Endodermal cell (in vitro differentiated cells): Measurements from ENCODE around the gene AMMECR1. TPM values are rescaled to one million over a fixed set of nuclear protein-coding genes. Genes with fewer than 3 reads are reported as not detected.

Source experiments
- DNase-seq: peaks from one replicate; pipeline ENCODE4 v3.0.0-alpha.2; 2017
- H3K27ac ChIP-seq: 2 replicates; pipeline ENCODE4 v1.5.1; 2013; ENCODE audit warnings: mild to moderate bottlenecking, low read depth, low read length, moderate library complexity
- H3K27me3 ChIP-seq: 2 replicates; pipeline ENCODE4 v1.6.1; 2013; ENCODE audit warnings: mild to moderate bottlenecking, low read length, moderate library complexity; ENCODE audit not compliant: insufficient read depth, control insufficient read depth, poor library complexity, severe bottlenecking
- H3K36me3 ChIP-seq: 2 replicates; pipeline ENCODE4 v1.7.0; 2013; ENCODE audit warnings: mild to moderate bottlenecking, low read length, moderate library complexity; ENCODE audit not compliant: control insufficient read depth, insufficient read depth
- H3K4me1 ChIP-seq: one replicate; pipeline ENCODE4 v1.7.0; 2013; ENCODE audit warnings: low read length; ENCODE audit not compliant: control insufficient read depth, insufficient read depth
- H3K4me3 ChIP-seq: 2 replicates; pipeline ENCODE4 v1.5.1; 2013; ENCODE audit warnings: mild to moderate bottlenecking, low read length, moderate library complexity
- H3K9ac ChIP-seq: 2 replicates; pipeline ENCODE4 v1.6.1; 2013; ENCODE audit warnings: mild to moderate bottlenecking, low read length, moderate library complexity; ENCODE audit not compliant: poor library complexity, severe bottlenecking; ENCODE audit errors: extremely low read depth
- H3K9me3 ChIP-seq: 2 replicates; pipeline ENCODE4 v1.6.1; 2013; ENCODE audit warnings: mild to moderate bottlenecking, low read length, moderate library complexity; ENCODE audit not compliant: control insufficient read depth
- H3K27ac Mint-ChIP-seq: 2 replicates; pipeline ENCODE4 v1.8.0; 2020; ENCODE audit warnings: mixed read lengths
- H3K27me3 Mint-ChIP-seq: 2 replicates; pipeline ENCODE4 v1.8.0; 2021; ENCODE audit warnings: mild to moderate bottlenecking, mixed read lengths; ENCODE audit not compliant: insufficient read depth
- H3K36me3 Mint-ChIP-seq: 2 replicates; pipeline ENCODE4 v1.8.0; 2020; ENCODE audit warnings: low read depth, mixed read lengths
- H3K4me1 Mint-ChIP-seq: 2 replicates; pipeline ENCODE4 v1.8.0; 2020; ENCODE audit warnings: mixed read lengths
- H3K4me3 Mint-ChIP-seq: 2 replicates; pipeline ENCODE4 v1.8.0; 2020; ENCODE audit warnings: mild to moderate bottlenecking, moderate library complexity, mixed read lengths
- H3K9me3 Mint-ChIP-seq: 2 replicates; pipeline ENCODE4 v1.8.0; 2020; ENCODE audit warnings: mild to moderate bottlenecking, mixed read lengths
- CTCF ChIP-seq: fragments of 200-600 bp; sonication (generic); conservative IDR thresholded peaks from 2 replicates; pipeline ENCODE4 v1.5.0; 2021; ENCODE audit warnings: antibody characterized with exemption, mild to moderate bottlenecking
- WGBS, 2 experiments: methylation state at CpG; one replicate each; pipeline versions ENCODE4 v1.1.5 to v1.1.7; 2013; ENCODE audit warnings: missing lambda C conversion rate in 2 of 2, mixed read lengths in 1 of 2; ENCODE audit not compliant: insufficient coverage in 1 of 2, insufficient read length in 1 of 2; 5-methylcytosine and 5-hydroxymethylcytosine counted together
- total RNA-seq, 2 donors: library from RNA; stranded (reverse); fragmentation: NEBNext Ultra II Directional in 1 of 2; extraction: Animal tissue kit (Norgen Biotek cat#: 25700) in 1 of 2; gene quantifications; 2 replicates in 1 of 2; 3 replicates in 1 of 2; pipeline ENCODE4 v1.2.1, GENCODE V29; 2021

The AMMECR1 gene
- total RNA-seq, 2 donors from 2014 or later: 26.8 to 62.2 TPM

- Histone ChIP-seq H3K9me3 (peaks cover 8% of the 10 kb centered on the region), H3K4me1 (no peaks in the 10 kb centered on the region), H3K27ac (no peak overlapping the region), H3K36me3 (peaks cover 5% of the 10 kb centered on the region), H3K27me3 (no peaks in the 10 kb centered on the region), H3K4me3 (no peak overlapping the region), H3K9ac (no peak overlapping the region)
- TF ChIP-seq CTCF: no peak
- Mint-ChIP-seq H3K4me1 (peaks cover 17% of the 10 kb centered on the region), H3K27me3 (no peaks in the 10 kb centered on the region), H3K27ac (no peak overlapping the region), H3K36me3 (peaks cover 24% of the 10 kb centered on the region), H3K4me3 (no peak overlapping the region), H3K9me3 (peaks cover 32% of the 10 kb centered on the region)
- no peak for DNase-seq
- whole genome bisulfite sequencing, 2 experiments: 91% methylated on average over 1 of the region's 1 CpG; no CpG with 5 or more reads in 1 of the 2 experiments
Observed at GRCh38 chrX:110304371-110304770, 13.5 kb downstream of the AMMECR1 start.

- peaks cover 5% of the 10 kb centered on the region for H3K36me3 ChIP-seq
- no peak for DNase-seq
- Mint-ChIP-seq H3K4me3 (no peak overlapping the region), H3K27me3 (no peaks in the 10 kb centered on the region), H3K27ac (no peak overlapping the region), H3K9me3 (peaks cover 37% of the 10 kb centered on the region), H3K36me3 (peaks cover 27% of the 10 kb centered on the region), H3K4me1 (peaks cover 12% of the 10 kb centered on the region)
- no peak overlapping the region for H3K4me3 ChIP-seq
- H3K9me3 ChIP-seq: peaks cover 15% of the 10 kb centered on the region
- 91% methylated on average over 3 of the region's 3 CpGs; no CpG with 5 or more reads in 1 of the 2 experiments for WGBS, 2 experiments
- no peak overlapping the region for H3K27ac ChIP-seq
- no peak for TF ChIP-seq CTCF
- H3K9ac ChIP-seq: no peak overlapping the region
- no peaks in the 10 kb centered on the region for H3K4me1 ChIP-seq
- no peaks in the 10 kb centered on the region for H3K27me3 ChIP-seq
Observed at GRCh38 chrX:110302975-110303374, 14.9 kb downstream of the AMMECR1 start.

GRCh38 chrX:110301194-110301593, 16.7 kb downstream of the AMMECR1 start:
- Mint-ChIP-seq H3K36me3 (peaks cover 39% of the 10 kb centered on the region), H3K27ac (peak overlapping the region; percentile 22), H3K27me3 (no peaks in the 10 kb centered on the region), H3K4me3 (no peak overlapping the region), H3K4me1 (peaks cover 12% of the 10 kb centered on the region), H3K9me3 (peaks cover 51% of the 10 kb centered on the region)
- no peak for TF ChIP-seq CTCF
- Histone ChIP-seq H3K27ac (no peak overlapping the region), H3K9ac (peak overlapping the region; percentile 3), H3K4me1 (no peaks in the 10 kb centered on the region), H3K4me3 (peak overlapping the region; percentile 62), H3K9me3 (peaks cover 33% of the 10 kb centered on the region), H3K27me3 (no peaks in the 10 kb centered on the region), H3K36me3 (peaks cover 17% of the 10 kb centered on the region)
- 83 to 90% methylated on average over 1 of the region's 1 CpG for WGBS, 2 experiments
- no peak for DNase-seq
